HG02798 (cell line): Measurements from ENCODE around the gene SNPH.

Source experiments
- ATAC-seq: cut with Tn5 transposase; IDR thresholded peaks from one replicate; pipeline ENCODE4 v1.9.1; 2021; ENCODE audit warnings: mild to moderate bottlenecking; ENCODE audit not compliant: unreplicated experiment, poor library complexity

The SNPH gene

DNA sequence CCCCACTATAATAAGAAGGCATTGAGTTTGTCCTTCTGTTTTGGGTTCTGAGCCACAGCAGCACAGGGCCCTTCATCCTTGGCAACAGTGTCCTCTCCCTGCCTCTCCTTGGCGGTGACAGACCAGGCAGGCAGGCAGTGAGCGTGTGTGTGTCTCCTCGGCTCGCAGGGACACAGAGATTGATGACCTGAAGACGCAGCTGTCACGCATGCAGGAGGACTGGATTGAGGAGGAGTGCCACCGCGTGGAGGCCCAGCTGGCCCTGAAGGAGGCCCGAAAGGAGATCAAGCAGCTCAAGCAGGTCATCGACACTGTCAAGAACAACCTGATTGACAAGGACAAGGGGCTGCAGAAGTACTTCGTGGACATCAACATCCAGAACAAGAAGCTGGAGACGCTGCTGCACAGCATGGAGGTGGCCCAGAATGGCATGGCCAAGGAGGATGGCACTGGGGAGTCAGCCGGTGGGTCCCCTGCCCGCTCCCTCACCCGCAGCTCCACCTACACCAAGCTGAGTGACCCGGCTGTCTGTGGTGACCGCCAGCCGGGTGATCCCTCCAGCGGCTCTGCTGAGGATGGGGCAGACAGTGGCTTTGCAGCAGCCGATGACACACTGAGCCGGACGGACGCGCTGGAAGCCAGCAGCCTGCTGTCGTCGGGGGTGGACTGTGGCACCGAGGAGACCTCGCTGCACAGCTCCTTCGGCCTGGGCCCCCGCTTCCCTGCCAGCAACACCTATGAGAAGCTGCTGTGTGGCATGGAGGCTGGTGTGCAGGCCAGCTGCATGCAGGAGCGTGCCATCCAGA lies 38.8 kb downstream of the SNPH start:
- no peak for ATAC-seq

- ATAC-seq, result no peak
Observed at GRCh38 chr20:1305712-1306111, 39.6 kb downstream of the SNPH start.

GRCh38 chr20:1306316-1307135 lies 40.4 kb downstream of the SNPH start:
- ATAC-seq, result no peak

- no peak for ATAC-seq
Observed at GRCh38 chr20:1307171-1307570, 41.1 kb downstream of the SNPH start.

DNA sequence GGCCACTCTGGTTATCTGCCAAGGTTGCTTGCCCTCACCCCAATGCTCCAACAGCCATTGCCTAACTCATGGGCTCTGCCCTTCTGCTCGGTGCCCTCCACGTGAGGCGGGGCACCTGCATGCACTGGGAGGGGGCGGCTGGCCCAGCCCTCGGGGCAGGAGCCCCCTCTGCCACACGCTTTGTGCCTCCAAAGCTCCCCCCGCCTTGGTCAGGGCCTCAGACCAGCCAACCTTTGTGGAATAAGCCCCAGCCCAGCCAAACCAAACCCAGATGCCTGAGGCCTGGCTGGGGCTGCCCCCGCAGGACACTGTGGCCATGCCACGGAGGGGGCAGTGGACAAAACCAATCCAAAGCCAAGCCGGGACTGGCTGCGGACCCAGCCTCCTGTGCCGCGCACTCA lies 41.5 kb downstream of the SNPH start:
- no peak for ATAC-seq

GRCh38 chr20:1308067-1308701 lies 42.1 kb downstream of the SNPH start:
- no peak for ATAC-seq

- no peak for ATAC-seq
Observed at GRCh38 chr20:1308702-1309095, 42.6 kb downstream of the SNPH start.

- no peak for ATAC-seq
Observed at GRCh38 chr20:1309439-1309847, 43.3 kb downstream of the SNPH start.

DNA sequence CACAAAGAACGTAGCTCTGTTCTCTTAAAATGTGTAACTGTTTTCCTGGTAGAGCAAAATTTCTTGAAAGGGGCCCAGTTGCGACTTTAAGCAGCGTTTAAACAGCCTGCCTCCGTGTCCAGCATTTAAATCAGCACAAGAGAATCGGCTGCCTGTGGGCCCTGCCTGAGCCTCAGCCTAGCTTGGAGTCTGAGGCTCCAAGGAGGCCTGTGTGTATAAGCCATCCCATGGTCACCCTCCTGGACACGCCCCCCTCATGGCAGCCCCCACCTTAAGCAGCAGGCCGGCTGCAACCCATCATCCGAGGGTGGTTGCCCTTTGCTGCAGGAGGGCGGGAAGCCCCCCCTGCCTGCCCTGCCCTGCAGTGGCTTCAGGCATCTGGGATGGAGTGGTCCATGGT lies 44.0 kb downstream of the SNPH start:
- ATAC-seq, result no peak

DNA sequence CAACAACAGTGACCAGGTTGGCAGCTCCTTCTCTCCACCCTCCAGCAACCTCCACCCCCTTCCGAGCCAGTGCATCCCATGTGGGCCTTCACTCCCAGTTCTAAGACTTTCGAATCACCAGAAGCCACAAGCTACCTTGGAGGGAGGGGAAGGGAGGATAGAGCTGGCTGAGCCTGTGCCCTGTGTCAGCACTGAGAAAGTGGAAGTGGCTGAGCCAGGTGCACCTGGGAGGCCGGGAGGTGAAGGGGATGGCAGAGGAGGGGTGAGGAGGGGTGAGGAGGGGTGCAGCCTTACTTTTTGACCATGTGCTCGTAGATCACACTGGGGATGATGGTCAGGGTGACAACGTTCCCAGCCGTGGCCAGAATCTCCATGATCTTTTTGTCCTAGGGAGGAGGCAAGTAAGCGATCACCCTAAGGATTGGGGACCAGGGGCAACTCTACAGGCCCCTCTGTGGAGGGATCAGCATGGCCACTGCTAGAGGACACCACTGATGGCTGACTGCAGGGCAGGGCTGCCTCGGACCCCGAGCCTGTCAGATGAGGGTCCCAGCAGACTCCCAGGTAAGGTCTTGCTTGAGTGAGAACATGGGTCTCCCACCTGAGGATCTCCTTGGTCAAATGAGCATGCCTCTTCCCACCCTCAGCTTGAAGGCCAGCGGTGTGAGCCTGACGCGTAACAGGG lies 44.6 kb downstream of the SNPH start:
- ATAC-seq, result no peak

- ATAC-seq, result no peak
Observed at GRCh38 chr20:1312308-1312707, 46.2 kb downstream of the SNPH start.

- no peak for ATAC-seq
Observed at GRCh38 chr20:1312904-1313235, 46.8 kb downstream of the SNPH start.

GRCh38 chr20:1313236-1313964 lies 47.3 kb downstream of the SNPH start:
- no peak for ATAC-seq

DNA sequence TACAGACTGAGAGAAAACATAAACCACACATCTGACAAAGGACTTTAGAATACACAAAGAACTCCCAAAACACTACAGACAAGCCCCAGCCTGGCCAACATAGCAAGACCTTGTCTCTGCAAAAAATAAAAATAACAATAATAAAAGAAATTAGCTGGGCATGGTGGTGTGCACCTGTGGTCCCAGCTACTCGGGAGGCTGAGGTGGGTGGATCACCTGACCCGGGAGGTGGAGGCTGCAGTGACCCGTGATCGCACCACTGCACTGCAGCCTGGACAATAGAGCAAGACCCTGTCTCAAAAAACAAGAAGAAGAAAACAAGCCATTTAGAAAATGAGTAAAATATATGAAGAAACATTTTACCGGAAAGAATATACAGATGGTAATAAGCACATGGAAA lies 49.7 kb downstream of the SNPH start:
- ATAC-seq, result no peak

- no peak for ATAC-seq
Observed at GRCh38 chr20:1317545-1318255, 51.6 kb downstream of the SNPH start.

DNA sequence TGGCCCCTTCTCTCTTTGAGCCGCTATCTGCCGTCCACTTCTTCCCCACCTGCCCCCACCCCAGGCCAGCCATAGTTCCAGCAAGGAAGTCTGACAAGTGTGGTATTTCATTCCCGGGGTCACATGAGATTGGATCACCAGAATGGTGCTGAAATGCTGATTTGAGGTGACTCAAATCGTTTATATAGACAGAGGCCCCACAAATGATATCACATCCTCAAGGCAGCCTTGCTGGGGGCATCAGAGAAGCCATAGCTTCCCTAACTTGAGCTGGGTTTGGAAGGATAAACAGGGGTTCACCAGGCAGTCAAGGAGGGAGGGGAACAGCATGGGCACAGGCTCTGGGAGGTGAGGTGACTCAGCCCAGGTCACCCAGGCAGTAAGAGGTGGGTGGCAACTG lies 53.0 kb downstream of the SNPH start:
- ATAC-seq, result no peak

DNA sequence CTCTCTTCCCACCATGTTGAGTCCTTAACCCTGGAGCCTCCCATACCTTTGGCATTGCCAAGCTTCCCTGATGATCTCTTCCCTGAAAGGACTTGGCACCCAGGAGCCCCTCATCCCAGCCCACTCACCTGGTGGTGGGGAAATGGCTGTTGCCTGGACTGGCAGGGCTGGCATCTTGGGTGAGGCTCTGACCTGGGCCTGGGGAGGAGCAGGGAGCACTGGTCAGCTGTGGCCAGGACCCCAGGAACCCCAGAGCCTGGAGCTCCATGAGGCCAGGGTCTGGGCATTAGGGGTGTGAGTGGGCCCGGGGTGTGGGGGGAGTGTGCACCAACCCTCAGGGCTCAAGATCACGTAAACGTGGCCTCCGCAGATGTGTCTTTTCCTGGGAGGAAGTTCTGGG lies 53.4 kb downstream of the SNPH start:
- ATAC-seq, result no peak

- ATAC-seq, result no peak
Observed at GRCh38 chr20:1320016-1320415, 53.9 kb downstream of the SNPH start.

- ATAC-seq, result no peak
Observed at GRCh38 chr20:1320902-1321653, 55.0 kb downstream of the SNPH start.
